Sciatic nerve (tissue), 2 donors: ENCODE results near the gene VASP. TPM values are rescaled to one million over a fixed set of nuclear protein-coding genes. Genes with fewer than 3 reads are reported as not detected.

Source experiments
- ATAC-seq: fragments of 200-7000 bp; cut with Tn5 transposase; one replicate; pipeline ENCODE4 v1.9.1; 2020; ENCODE audit warnings: mild to moderate bottlenecking, moderate library complexity
- DNase-seq: peaks from one replicate; pipeline ENCODE4 v3.0.0-alpha.2; 2020; ENCODE audit warnings: low spot score
- intact Hi-C: fragments of 100-400 bp; cut with DNase I; formaldehyde crosslinking; loops from one replicate; pipeline ENCODE4 v1.14.2; 2022
- total RNA-seq: library from RNA; stranded (reverse); fragmentation: NEBNext Ultra II Directional; extraction: Animal tissue kit (Norgen Biotek cat#: 25700); gene quantifications from one replicate; pipeline ENCODE4 v1.2.1, GENCODE V29; 2021
- donor health status: DM: no; HTN: no; CAD: no.
- donor health status: DM: no; HTN: no; CAD: no.

Gene VASP
- total RNA-seq, 1 donor from 2014 or later: 72.1 TPM

GRCh38 chr19:45528149-45528743 lies 21.0 kb downstream of the VASP start:
- no peak for DNase-seq
- intact Hi-C loops: no loop called here
- ATAC-seq: no peak

DNA sequence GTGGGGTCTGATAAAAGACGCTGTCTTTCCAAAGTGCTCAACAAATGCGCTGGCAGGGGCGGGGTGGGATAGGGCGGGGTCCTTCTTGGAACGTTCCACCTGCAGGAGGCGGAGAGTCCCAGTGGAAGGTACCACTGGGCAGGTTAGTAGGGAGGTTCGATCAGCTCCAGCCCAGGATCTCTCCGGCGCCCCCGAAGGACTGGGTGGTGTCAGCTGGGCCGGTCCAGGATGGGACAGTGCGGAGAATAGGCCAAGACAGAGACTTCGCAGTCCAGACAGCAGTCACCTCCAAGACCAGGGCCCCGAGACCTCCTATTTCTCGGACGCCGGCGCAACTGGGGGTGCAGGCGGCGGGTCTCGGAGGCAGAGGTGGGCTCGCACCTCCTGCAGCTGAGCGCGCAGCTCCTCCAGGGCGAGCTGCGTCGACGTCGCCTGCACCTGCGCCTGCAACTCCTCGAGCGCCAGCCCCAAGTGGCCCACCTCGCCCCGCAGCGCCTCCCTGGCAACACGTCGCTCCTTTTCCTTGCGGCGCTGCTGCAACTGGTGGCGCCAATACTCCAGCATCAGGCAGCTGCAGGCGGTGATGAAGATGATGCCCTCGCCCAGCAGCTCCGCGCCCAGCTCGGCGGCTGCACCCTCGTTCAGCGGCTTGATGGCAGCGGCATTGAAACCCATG lies 21.6 kb downstream of the VASP start:
- ATAC-seq (peak; percentile 8), DNase-seq (no peak)
- intact Hi-C loops: no loop called here

DNA sequence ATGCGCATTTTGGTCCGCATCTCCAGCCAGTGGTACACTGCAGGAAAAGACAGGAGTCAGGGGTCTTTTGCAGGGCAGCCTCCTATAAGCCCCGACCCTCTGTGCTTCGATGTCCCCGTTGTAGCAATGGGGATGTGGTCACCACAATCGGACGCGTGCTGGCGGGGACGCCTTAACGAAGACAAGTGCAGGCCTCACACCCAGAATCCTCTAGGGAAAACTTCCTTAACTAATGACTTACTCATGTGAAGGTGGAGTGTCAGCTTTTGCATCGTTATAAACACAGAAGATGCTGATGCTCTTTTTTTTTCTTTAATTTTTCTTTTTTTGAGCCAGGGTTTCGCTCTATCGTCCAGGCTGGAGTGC lies 22.1 kb downstream of the VASP start:
- ATAC-seq: no peak
- DNase-seq: no peak
- intact Hi-C loops: no loop called here

DNA sequence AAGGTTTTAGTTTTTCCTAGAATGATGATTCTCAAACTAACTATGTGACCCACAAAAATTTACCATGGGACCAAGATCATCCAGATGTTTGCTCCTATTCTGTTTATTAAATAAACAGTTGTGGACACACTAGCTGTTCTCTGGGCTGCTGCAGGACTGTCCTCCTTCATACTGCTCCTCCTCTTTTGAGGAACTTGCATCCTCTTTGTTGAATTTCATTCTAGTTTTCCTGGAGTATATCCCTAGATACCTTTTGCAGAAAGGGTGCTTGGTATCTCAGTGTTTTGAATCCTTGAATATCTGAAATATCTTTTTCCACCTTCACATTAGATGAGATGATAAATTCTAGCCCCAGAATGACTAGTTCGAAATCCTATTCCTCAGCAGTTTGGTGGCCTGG lies 24.1 kb downstream of the VASP start:
- no peak for DNase-seq
- intact Hi-C loops: no loop called here
- ATAC-seq: no peak

GRCh38 chr19:45539459-45539858 lies 32.2 kb downstream of the VASP start:
- intact Hi-C loops: no loop called here
- ATAC-seq (no peak), DNase-seq (no peak)

GRCh38 chr19:45542234-45542668 lies 35.0 kb downstream of the VASP start:
- no peak for ATAC-seq
- intact Hi-C loops: no loop called here
- DNase-seq: no peak

- DNase-seq: no peak
- ATAC-seq: no peak
- intact Hi-C loops: no loop called here
These were observed 40.0 kb downstream of the VASP start for GRCh38 chr19:45547211-45547770.

DNA sequence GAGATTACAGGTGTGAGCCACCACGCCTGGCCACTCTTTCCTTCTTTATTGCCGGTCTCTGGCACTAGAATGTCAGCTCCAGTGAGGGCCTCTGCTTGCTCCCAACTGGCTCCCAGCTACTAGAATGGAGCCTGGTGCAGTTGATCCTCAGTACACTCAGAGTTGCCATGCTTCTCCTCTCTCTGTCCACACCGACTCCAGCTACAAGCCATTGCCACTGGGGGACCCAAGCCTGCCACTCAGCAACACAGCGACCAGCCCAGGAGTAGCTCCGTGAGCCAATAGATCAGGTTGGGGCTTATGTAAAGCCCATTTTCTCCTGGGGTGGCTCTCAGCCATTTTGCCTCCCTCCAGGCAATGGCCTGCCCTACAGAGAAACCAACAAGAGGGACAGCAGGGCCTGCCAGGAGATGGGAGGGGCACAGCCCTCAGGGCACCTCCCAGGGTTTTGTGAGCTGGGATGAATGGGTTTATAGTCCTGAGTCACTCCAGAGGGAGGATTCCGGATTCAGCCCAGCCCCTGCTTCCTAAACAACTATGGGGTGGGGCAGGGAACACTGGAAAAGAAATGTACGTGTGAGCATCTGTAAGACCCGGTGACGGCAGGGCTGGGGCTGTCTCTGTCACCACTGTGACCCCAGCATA lies 40.8 kb downstream of the VASP start:
- peak; percentile 41 for ATAC-seq
- no peak for DNase-seq
- intact Hi-C loops: no loop called here

DNA sequence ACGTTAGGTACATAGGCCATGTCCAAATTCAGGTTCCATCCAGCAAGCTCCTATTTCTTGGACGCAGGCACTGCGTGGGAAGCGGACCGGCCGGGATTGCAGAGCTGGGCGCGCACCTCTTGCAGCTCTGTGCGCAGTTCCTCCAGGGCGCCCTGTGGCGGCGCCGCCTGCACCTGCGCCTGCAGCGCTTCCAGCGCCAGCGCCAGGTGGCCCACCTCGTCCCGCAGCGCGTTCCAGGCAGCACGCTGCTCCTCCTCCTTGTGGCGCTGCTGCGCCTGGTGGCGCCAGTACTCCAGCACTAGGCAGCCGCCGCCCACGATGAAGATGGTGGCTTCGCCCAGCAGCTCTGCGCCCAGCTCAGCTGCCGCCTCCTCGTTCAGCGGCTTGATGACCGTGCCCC lies 46.2 kb downstream of the VASP start:
- ATAC-seq (no peak), DNase-seq (no peak)
- intact Hi-C loops: no loop called here

DNA sequence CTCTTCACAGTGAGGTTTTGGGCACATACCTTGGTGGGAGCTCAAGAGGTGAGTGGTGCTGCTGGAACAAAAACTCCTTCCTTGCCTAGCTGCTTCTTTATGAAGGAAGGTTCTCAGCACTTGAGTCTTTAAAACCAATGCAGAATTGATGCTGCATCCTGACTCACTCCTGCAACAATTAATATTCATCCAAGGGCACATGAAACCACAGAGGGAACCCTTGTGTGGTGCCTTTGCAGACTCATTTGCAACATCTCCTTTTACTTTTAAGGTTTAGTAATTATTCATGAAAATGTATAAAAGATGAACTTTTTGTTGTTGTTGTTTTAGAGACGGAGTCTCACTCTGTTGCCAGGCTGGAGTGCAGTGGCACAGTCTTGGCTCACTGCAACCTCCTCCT lies 47.2 kb downstream of the VASP start:
- ATAC-seq: no peak
- no peak for DNase-seq
- intact Hi-C loops: no loop called here

GRCh38 chr19:45556835-45557234 lies 49.6 kb downstream of the VASP start:
- intact Hi-C loops: no loop called here
- ATAC-seq (no peak), DNase-seq (no peak)

DNA sequence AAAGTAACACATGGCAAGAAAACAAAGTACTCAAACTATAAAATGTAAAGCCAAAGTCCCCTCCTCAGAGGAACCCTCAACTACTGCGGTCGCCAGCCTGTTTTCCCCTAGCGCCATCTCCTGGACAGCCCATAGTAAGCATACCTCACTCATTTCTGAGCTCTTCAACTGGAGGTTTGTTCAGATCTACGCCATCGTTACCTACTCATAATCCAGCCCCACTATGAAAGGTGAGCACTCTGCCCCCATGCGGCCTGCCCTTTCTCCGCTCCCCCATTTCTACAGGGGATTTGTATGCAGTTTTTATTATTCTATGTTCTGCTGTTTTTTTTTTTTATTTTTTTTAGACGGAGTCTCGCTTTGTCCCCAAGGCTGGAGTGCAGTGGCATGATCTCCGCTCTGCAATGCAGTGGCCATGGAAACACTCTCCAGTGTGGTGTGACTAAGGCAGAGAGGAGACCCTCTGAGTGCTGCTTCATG lies 51.2 kb downstream of the VASP start:
- intact Hi-C loops: no loop called here
- ATAC-seq: peak; percentile 65

DNA sequence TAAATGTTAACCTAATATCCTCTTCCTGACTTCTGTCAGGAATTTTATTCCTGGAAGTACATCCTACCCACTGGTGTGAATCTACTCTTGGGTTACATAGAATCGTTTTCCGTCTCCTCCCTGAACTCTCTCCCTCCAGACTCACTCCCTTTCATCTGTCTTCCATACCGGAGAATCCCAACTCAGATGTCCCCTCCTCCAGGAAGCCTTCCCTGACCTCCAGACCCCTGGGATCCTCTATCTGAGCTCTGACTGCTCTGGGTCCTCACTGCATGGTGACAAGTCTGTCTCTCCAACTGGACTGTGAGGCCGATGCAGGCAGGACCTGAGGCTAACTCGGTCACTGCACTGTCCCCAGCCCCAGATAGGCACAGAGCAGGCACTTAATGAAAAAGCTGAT lies 52.8 kb downstream of the VASP start:
- no peak for ATAC-seq
- DNase-seq: no peak
- intact Hi-C loops: no loop called here

More for the DNA sequence above, 51.2 kb downstream of the VASP start:
- no peak for DNase-seq

- intact Hi-C loops: no loop called here
- DNase-seq (no peak), ATAC-seq (no peak)
These were observed 53.4 kb downstream of the VASP start for GRCh38 chr19:45560686-45561085.

- no peak for DNase-seq
- intact Hi-C loops: no loop called here
- no peak for ATAC-seq
These were observed 57.0 kb downstream of the VASP start for GRCh38 chr19:45564131-45564780.

- ATAC-seq (no peak), DNase-seq (no peak)
- intact Hi-C loops: no loop called here
These were observed 60.3 kb downstream of the VASP start for GRCh38 chr19:45567609-45568008.

- DNase-seq (no peak), ATAC-seq (no peak)
- intact Hi-C loops: no loop called here
These were observed 61.5 kb downstream of the VASP start for GRCh38 chr19:45568732-45569131.

DNA sequence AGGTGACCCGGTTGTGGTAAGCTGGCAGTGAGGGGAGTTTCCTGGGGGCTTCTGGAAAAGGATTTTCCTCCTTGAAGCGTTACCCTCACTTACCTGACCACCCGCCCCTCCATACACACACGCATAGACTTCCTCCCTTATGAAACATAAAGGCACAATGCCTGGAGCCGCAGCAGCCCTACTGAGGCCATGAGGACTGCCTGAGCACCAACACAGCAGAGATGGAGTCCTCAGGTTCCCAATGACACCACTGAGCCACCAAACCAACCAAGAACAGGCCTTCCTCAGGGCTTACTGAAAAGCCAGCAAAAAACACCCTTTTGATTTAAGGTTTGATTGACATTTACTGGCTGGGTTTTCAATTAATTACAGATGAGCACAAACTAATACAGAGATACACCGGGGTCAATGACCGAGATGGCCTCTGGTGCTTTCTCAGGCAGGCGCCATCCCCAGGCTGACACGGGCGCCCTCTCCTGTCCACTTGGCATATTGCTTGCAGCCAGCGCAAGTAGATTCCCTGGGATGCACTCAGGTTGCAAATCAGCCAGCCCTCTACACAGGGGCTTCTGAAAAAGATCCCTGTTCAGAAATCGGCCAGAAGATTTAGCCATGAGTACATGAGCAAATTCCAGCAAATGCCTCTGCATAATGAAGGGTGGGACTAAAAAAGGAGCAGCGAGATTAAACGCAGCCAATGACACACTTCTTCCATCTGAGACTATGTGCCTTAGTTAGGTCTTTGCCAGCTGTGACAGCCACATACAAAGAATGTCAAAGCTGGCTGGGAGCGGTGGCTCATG lies 62.5 kb downstream of the VASP start:
- intact Hi-C loops: no loop called here
- DNase-seq (no peak), ATAC-seq (no peak)
